Endothelial cell of umbilical vein (primary cell): ENCODE data around the gene UNC5C. TPM values are rescaled to one million over a fixed set of nuclear protein-coding genes. Genes with fewer than 3 reads are reported as not detected.
A peak's percentile ranks its signal among the peaks of the same experiment; 100 is the strongest.

Experiments
- BruUV-seq: library from RNA; stranded (reverse); fragments of 400-500 nt; replicated peaks from 2 replicates; lab custom pipeline; 2021; lab: Mats Ljungman, UMichigan
- CTCF ChIA-PET: fragments of 300-600, 350-600 bp; sonication (Branson Sonifier 250); formaldehyde crosslinking; loops from one replicate; lab custom pipeline; 2021; ENCODE audit warnings: antibody characterized with exemption, inconsistent platforms; lab: Charles Lee
- POLR2A ChIA-PET: fragments of 300-600, 350-600 bp; sonication (Branson Sonifier 250); formaldehyde crosslinking; loops from one replicate; lab custom pipeline; 2021; ENCODE audit warnings: antibody characterized with exemption, inconsistent platforms; lab: Charles Lee
- DNase-seq: peaks from one replicate; pipeline ENCODE4 v3.0.0-alpha.2; 2011; ENCODE audit warnings: low read depth, low spot score
- FAIRE-seq: peaks from 2 replicates; lab custom pipeline; 2011; peaks lifted over from hg19 to GRCh38; lab: Jason Lieb, UNC
- H2AFZ ChIP-seq: 2 replicates; pipeline ENCODE4 v1.6.0; 2012; ENCODE audit warnings: low read depth, low read length, control low read depth, inconsistent platforms
- H3K27ac ChIP-seq: 2 replicates; pipeline ENCODE4 v1.5.1; 2011; ENCODE audit warnings: low read depth, mild to moderate bottlenecking, control low read depth, low read length, moderate library complexity; ENCODE audit not compliant: insufficient read depth
- H3K27me3 ChIP-seq, 2 experiments: 2 replicates each; pipeline versions ENCODE4 v1.6.0 to v1.6.1; 2011; ENCODE audit warnings: low read length in 2 of 2, mixed read lengths in 1 of 2; ENCODE audit not compliant: control insufficient read depth in 2 of 2, insufficient read depth in 2 of 2
- H3K36me3 ChIP-seq, 2 experiments: 2 replicates in 1 of 2; 3 replicates in 1 of 2; pipeline ENCODE4 v1.5.1; 2011; ENCODE audit warnings: low read length in 2 of 2, mild to moderate bottlenecking in 1 of 2, moderate library complexity in 1 of 2; ENCODE audit not compliant: control insufficient read depth in 2 of 2, insufficient read depth in 2 of 2; ENCODE audit errors: extremely low read depth in 1 of 2
- H3K4me1 ChIP-seq: 3 replicates; pipeline ENCODE4 v1.5.1; 2011; ENCODE audit warnings: mild to moderate bottlenecking, low read length; ENCODE audit not compliant: control insufficient read depth, insufficient read depth; ENCODE audit errors: extremely low read depth
- H3K4me2 ChIP-seq: 2 replicates; pipeline ENCODE4 v1.6.1; 2011; ENCODE audit warnings: low read length, control low read depth, mixed read lengths; ENCODE audit not compliant: insufficient read depth
- H3K4me3 ChIP-seq, 3 experiments: fragments of 200-600 bp in 1 of 3; sonication (generic), shearing (Covaris generic) in 1 of 3; replicated peaks in 1 of 3; 2 replicates each; pipeline ENCODE4 v1.5.1; 2011 to 2016; ENCODE audit warnings: control low read depth in 3 of 3, low read length in 3 of 3, mild to moderate bottlenecking in 2 of 3, inconsistent platforms in 1 of 3, low read depth in 1 of 3, moderate library complexity in 1 of 3; ENCODE audit not compliant: insufficient read depth in 1 of 3
- H3K79me2 ChIP-seq: 2 replicates; pipeline ENCODE4 v1.6.0; 2012; ENCODE audit warnings: low read length, inconsistent platforms; ENCODE audit not compliant: control insufficient read depth, insufficient read depth
- H3K9ac ChIP-seq: replicated peaks from 2 replicates; pipeline ENCODE3; 2011; ENCODE audit warnings: low read length, control low read depth; ENCODE audit not compliant: insufficient read depth; ENCODE audit errors: extremely low read depth
- H3K9me1 ChIP-seq: replicated peaks from 3 replicates; pipeline ENCODE4 v1.6.0; 2011; ENCODE audit warnings: mild to moderate bottlenecking, low read length; ENCODE audit not compliant: control insufficient read depth, insufficient read depth; ENCODE audit errors: extremely low read depth
- H3K9me3 ChIP-seq: replicated peaks from 2 replicates; pipeline ENCODE4 v1.5.1; 2012; ENCODE audit warnings: low read length, inconsistent platforms; ENCODE audit not compliant: control insufficient read depth, insufficient read depth
- H4K20me1 ChIP-seq: replicated peaks from 2 replicates; pipeline ENCODE3; 2011; ENCODE audit warnings: mild to moderate bottlenecking, low read length; ENCODE audit not compliant: control insufficient read depth, insufficient read depth; ENCODE audit errors: extremely low read depth
- CTCF ChIP-seq, 2 donors: IDR thresholded peaks; 1 replicate in 1 of 2; 2 replicates in 1 of 2; pipeline ENCODE4 v1.5.1; 2011; ENCODE audit warnings: low read length in 2 of 2, mild to moderate bottlenecking in 2 of 2, moderate library complexity in 2 of 2, control low read depth in 1 of 2, inconsistent platforms in 1 of 2, low read depth in 1 of 2; ENCODE audit not compliant: insufficient read depth in 1 of 2; ENCODE audit errors: extremely low read depth in 1 of 2
- EZH2 ChIP-seq: IDR thresholded peaks from 2 replicates; pipeline ENCODE4 v1.6.1; 2012; ENCODE audit warnings: borderline replicate concordance, low read depth, mild to moderate bottlenecking, moderate library complexity, low read length, inconsistent platforms; ENCODE audit not compliant: severe bottlenecking
- FOS ChIP-seq: IDR thresholded peaks from 2 replicates; pipeline ENCODE4 v1.6.1; 2011; ENCODE audit warnings: mild to moderate bottlenecking, low read length, moderate library complexity, borderline replicate concordance; ENCODE audit not compliant: insufficient read depth
- GATA2 ChIP-seq: IDR thresholded peaks from 2 replicates; pipeline ENCODE4 v1.7.0; 2011; ENCODE audit warnings: low read depth, mild to moderate bottlenecking, moderate library complexity, mixed read lengths, low read length; ENCODE audit not compliant: insufficient read length, insufficient read depth
- JUN ChIP-seq: IDR thresholded peaks from 2 replicates; pipeline ENCODE4 v1.6.1; 2011; ENCODE audit warnings: borderline replicate concordance, low read depth; ENCODE audit not compliant: insufficient read length, insufficient read depth
- MYC ChIP-seq: IDR thresholded peaks from one replicate; pipeline ENCODE4 v1.6.1; 2011; ENCODE audit warnings: mild to moderate bottlenecking, low read depth, low read length
- POLR2A ChIP-seq: IDR thresholded peaks from 2 replicates; pipeline ENCODE4 v1.6.1; 2012; ENCODE audit warnings: low read depth, mild to moderate bottlenecking, control low read depth, low read length
- POLR2AphosphoS5 ChIP-seq: IDR thresholded peaks from 2 replicates; pipeline ENCODE4 v1.6.1; 2012; ENCODE audit warnings: low read depth, mild to moderate bottlenecking, control low read depth, low read length, moderate library complexity; ENCODE audit not compliant: insufficient read depth
- dilution Hi-C: fragments of 300-500 bp; cut with MboI; formaldehyde crosslinking; loops from one replicate; pipeline ENCODE4 v1.15.0; 2019; ENCODE audit warnings: low sequenced_read_pairs; ENCODE audit not compliant: extremely low pct_ligation_motif_present
- intact Hi-C: fragments of 100-400 bp; cut with micrococcal nuclease; formaldehyde crosslinking; loops from one replicate; pipeline ENCODE4 v1.10.0; 2022
- polyA plus RNA-seq, 4 experiments: library from polyadenylated mRNA; depleted of rRNA in 3 of 4; stranded (reverse) in 3 of 4; unstranded in 1 of 4; fragments of >200 nt; gene quantifications; 2 replicates each; pipeline versions ENCODE4 v1.2.1 to v1.2.3, GENCODE V29; 2011 to 2012; ENCODE audit warnings: missing spikeins in 1 of 4
- total RNA-seq: library from RNA; stranded (reverse); gene quantifications from 2 replicates; pipeline ENCODE4 v1.2.3, GENCODE V29; 2021
- TF ChIP-seq, protein P1 (sequence below): IDR thresholded peaks from 2 replicates; pipeline ENCODE4 v1.6.1; 2011; ENCODE audit not compliant: insufficient read depth, insufficient read length

UNC5C gene
- total and polyA plus RNA-seq, 2 donors (not counting 3 experiments of a cell fraction or from before 2014, with no cell fraction given) = 0.44 to 0.53 TPM

DNA sequence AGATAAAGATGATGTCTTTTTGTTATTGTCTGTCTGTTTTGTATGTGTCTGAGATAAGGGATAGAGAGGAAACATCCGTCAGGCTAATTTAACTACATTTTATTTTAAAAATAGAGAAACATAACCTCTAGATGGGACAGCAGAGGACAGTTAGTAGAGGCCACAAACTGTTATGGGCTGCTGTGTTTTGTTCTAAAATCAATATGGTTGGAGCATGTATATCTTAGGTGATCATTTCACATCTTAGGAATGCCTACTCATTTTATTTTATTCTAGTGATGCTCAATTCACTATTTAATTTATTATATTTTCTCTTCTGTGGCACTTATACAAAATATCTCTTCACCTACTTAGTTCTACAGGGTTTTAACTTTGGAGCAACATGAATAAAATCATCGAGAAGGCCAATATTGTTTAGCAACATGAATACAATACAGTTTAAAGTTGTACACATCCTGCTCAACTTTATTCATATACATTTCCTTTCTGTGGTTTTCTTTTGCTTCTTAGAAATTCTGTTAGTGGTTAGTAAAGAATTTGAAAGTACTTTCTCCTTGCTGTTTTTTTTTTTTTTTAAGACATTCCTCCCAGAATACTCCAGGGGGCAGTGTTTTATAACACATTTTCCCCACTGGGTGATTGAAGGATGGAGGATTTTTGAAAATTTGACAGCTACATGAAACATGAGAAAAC is 392.9 kb downstream of the UNC5C start:
- FAIRE-seq (peak; percentile 82), DNase-seq (peak; percentile 52)
- Histone ChIP-seq H3K79me2 (no peaks in the 10 kb centered on the region), H3K9me3 (no peaks in the 10 kb centered on the region), H3K4me3 (no peak overlapping the region), H3K9ac (no peak overlapping the region), H2AFZ (no peak overlapping the region), H3K36me3 (no peaks in the 10 kb centered on the region), H3K4me1 (no peaks in the 10 kb centered on the region), H3K4me2 (no peak overlapping the region), H3K9me1 (no peaks in the 10 kb centered on the region), H3K27me3 (no peaks in the 10 kb centered on the region), H3K27ac (no peak overlapping the region), H4K20me1 (no peaks in the 10 kb centered on the region)
- ChIA-PET CTCF (interaction anchor here (0.6 to 1.7 kb wide), 34 partner anchors 9 to 1999 kb away, joined by 3 to 18 read pairs (median 4); no protein-coding TSS in a partner anchor), POLR2A (no interaction called here)
- dilution Hi-C loops (no loop called here), intact Hi-C loops (loop anchor here (5.0 to 10.0 kb wide), 2 partner anchors 609 to 1996 kb away; no protein-coding TSS in a partner anchor)
- BruUV-seq = no TSS peak
- peak; percentile 40 to 43 for TF ChIP-seq CTCF (IDR thresholded peaks at IDR 0.05; ENCODE audit: extremely low read depth in 1 of 2, insufficient read depth in 1 of 2, low read depth in 1 of 2, low read length in 2 of 2)
- no peak for TF ChIP-seq FOS

DNA sequence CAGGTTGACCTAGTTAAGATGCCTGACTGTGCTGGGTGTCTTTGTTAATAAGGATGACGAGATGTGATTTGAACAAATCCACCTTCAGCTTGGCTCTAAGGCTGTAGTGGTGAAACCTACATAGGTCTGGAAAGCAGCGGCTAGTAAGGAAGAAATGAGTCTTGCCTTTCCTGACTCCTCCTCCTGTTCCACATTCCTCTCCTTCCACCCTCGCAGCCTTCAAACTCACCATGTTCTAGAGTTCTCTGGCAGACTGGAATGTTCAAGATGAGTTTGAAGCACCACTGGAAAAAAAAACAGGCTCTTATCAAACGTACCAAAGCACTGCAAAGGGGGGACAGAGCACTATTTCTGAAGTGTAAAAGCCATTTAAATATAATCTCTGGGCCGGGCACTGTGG is 395.6 kb downstream of the UNC5C start:
- H3K9me3 ChIP-seq = no peaks in the 10 kb centered on the region
- no peak for TF ChIP-seq POLR2AphosphoS5
- TF ChIP-seq, protein P1, sequence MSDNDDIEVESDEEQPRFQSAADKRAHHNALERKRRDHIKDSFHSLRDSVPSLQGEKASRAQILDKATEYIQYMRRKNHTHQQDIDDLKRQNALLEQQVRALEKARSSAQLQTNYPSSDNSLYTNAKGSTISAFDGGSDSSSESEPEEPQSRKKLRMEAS = no peak
- no peak for TF ChIP-seq MYC
- TF ChIP-seq GATA2 = no peak
- TF ChIP-seq CTCF (IDR thresholded peaks at IDR 0.05; ENCODE audit: extremely low read depth in 1 of 2, insufficient read depth in 1 of 2, low read depth in 1 of 2, low read length in 2 of 2) = no peak
- no peak for TF ChIP-seq POLR2A
- TF ChIP-seq JUN = no peak
- no peak for TF ChIP-seq EZH2
- TF ChIP-seq FOS = no peak
- BruUV-seq = no TSS peak
- no peaks in the 10 kb centered on the region for H3K79me2 ChIP-seq
- H3K27ac ChIP-seq = no peak overlapping the region
- H3K4me1 ChIP-seq = no peaks in the 10 kb centered on the region
- H3K4me2 ChIP-seq = no peak overlapping the region
- POLR2A ChIA-PET = no interaction called here
- no peaks in the 10 kb centered on the region for H4K20me1 ChIP-seq
- dilution Hi-C loops = no loop called here
- H3K9me1 ChIP-seq = no peaks in the 10 kb centered on the region
- no peak for DNase-seq
- no peaks in the 10 kb centered on the region for H3K27me3 ChIP-seq
- intact Hi-C loops = loop anchor here (10.0 kb wide), 1 partner anchor 612 kb away; no protein-coding TSS in a partner anchor
- no peaks in the 10 kb centered on the region for H3K36me3 ChIP-seq
- no peak overlapping the region for H2AFZ ChIP-seq
- no peak overlapping the region for H3K4me3 ChIP-seq
- FAIRE-seq = no peak
- H3K9ac ChIP-seq = no peak overlapping the region
- CTCF ChIA-PET = no interaction called here
